Lower leg skin (tissue), 4 donors: Measurements from ENCODE around the gene CACHD1. TPM values are rescaled to one million over a fixed set of nuclear protein-coding genes. Genes with fewer than 3 reads are reported as not detected.

Experiments
- DNase-seq, 2 donors: peaks; one replicate each; pipeline ENCODE4 v3.0.0-alpha.2; 2019; ENCODE audit warnings: low spot score in 2 of 2
- H3K4me3 ChIP-seq: fragments of 200-600 bp; sonication (generic); 2 replicates; pipeline ENCODE4 v1.5.1; 2017; ENCODE audit warnings: mild to moderate bottlenecking, low read depth; ENCODE audit not compliant: poor library complexity, severe bottlenecking
- POLR2A ChIP-seq, 2 donors: fragments of 450-650 bp; IDR thresholded peaks; one replicate each; pipeline ENCODE4 v1.6.1; 2016 to 2017; ENCODE audit warnings: antibody characterized with exemption in 2 of 2, mild to moderate bottlenecking in 1 of 2, moderate library complexity in 1 of 2
- WGBS, 2 donors: methylation state at CpG; one replicate each; pipeline ENCODE4 v1.1.5; 2018; 5-methylcytosine and 5-hydroxymethylcytosine counted together
- intact Hi-C: fragments of 100-400 bp; cut with DNase I; formaldehyde crosslinking; loops from one replicate; pipeline ENCODE4 v1.15.0; 2023; ENCODE audit warnings: low total_unique reads
- total RNA-seq, 4 donors: library from RNA; depleted of rRNA; stranded (reverse); fragments of >200 nt; gene quantifications; one replicate each; pipeline ENCODE4 v1.1.0, GENCODE V29; 2016
- TF ChIP-seq, protein P1 (sequence below), 3 donors: fragments of 450-650 bp; IDR thresholded peaks; one replicate each; pipeline ENCODE4 v1.5.1; 2016; ENCODE audit warnings: antibody characterized with exemption in 3 of 3, mild to moderate bottlenecking in 3 of 3, moderate library complexity in 2 of 3

The CACHD1 gene
- total RNA-seq, 4 donors from 2014 or later, result 7.3 to 17.1 (median 10.9) TPM

DNA sequence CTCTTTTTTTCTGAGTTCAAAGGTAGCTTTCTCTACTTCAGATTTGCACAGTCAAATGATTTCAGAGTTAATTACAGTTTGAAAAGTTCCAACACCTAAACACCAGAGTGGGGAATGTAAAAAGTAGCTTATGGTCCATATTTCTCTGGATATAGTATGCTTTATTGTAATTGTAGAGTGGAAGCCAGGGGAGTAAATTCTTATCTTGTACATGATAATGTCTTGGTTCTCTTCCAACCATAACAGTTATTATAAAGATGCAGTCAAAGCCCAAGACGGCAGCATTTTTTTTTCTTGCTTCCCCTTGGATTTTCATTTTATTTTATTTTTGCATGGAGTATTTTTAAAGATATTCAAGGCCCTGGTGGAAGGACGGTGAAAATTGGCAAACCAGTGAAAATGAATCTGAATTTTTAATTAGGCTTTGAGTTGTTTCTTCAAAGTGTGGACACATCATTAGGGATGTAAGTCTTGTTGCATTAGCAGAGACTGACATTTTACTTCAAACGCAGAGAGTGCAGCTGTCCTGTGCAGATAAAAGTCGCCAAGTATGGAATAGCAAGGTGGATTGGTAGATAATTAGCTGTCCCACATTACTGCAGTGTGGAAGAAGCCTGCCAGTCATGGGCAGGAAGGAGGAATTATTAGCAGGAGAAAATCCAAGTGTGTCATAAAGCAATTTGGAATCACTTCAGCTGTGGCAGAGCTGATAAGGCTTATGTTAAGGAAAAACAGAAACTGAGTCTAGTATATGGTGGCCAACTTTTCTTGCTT, 11.3 kb downstream of the CACHD1 start:
- 47 to 48% methylated on average over 4 of the region's 4 CpGs for WGBS, 2 donors

DNA sequence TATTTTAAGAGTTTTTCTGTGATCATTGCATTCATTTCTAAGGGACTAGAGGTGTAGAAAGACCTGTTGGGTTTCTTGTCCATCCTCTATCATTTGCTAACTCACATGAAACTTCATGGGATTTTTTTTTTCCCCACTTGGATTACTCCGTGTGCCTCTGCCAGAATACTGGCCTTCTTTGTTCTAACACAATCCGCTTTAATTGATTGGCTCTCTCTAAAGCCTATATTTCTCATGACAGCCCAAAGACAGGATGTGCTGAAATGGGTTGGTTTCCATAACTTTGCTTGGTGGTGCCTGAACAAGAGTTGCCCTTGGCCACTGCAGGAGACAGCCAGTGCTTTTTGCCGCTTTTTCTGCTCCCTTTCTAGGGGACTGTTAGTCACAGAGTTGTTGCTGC, 12.2 kb downstream of the CACHD1 start:
- intact Hi-C loops, result no loop called here
- WGBS, 2 donors, result 70 to 86% methylated on average over 3 of the region's 3 CpGs
- H3K4me3 ChIP-seq, result no peak overlapping the region
- no peak for DNase-seq
- no peak for TF ChIP-seq POLR2A (IDR thresholded peaks at IDR 0.05)
- TF ChIP-seq, protein P1, sequence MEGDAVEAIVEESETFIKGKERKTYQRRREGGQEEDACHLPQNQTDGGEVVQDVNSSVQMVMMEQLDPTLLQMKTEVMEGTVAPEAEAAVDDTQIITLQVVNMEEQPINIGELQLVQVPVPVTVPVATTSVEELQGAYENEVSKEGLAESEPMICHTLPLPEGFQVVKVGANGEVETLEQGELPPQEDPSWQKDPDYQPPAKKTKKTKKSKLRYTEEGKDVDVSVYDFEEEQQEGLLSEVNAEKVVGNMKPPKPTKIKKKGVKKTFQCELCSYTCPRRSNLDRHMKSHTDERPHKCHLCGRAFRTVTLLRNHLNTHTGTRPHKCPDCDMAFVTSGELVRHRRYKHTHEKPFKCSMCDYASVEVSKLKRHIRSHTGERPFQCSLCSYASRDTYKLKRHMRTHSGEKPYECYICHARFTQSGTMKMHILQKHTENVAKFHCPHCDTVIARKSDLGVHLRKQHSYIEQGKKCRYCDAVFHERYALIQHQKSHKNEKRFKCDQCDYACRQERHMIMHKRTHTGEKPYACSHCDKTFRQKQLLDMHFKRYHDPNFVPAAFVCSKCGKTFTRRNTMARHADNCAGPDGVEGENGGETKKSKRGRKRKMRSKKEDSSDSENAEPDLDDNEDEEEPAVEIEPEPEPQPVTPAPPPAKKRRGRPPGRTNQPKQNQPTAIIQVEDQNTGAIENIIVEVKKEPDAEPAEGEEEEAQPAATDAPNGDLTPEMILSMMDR (IDR thresholded peaks at IDR 0.05), result no peak

More for the DNA sequence above, 11.3 kb downstream of the CACHD1 start:
- no peak overlapping the region for H3K4me3 ChIP-seq
- TF ChIP-seq, protein P1 (IDR thresholded peaks at IDR 0.05), result no peak
- no peak for TF ChIP-seq POLR2A (IDR thresholded peaks at IDR 0.05)
- intact Hi-C loops, result no loop called here
- DNase-seq, result no peak

DNA sequence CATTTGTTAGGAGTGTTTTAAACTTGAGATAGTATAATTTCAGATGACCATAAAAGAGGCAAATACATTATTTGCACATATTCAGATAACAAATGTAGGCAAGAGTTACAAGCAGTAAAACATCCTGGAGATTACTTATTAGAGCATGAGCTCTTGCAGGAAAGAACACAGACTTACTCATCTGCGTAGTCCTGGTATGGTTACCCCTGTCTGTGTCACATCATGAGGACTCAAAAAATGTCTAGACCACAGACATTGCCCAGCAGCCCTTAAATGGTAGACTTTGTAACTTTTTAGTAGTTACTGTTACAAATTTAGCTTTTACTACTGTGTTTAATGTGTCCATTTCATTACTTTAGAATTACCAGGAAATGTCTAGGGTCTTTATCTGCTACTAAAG, 12.8 kb downstream of the CACHD1 start:
- TF ChIP-seq, protein P1 (IDR thresholded peaks at IDR 0.05), result no peak
- TF ChIP-seq POLR2A (IDR thresholded peaks at IDR 0.05), result no peak
- DNase-seq, result no peak
- intact Hi-C loops, result no loop called here
- no peak overlapping the region for H3K4me3 ChIP-seq
- 100% methylated on average over 1 of the region's 1 CpG for WGBS, 2 donors

DNA sequence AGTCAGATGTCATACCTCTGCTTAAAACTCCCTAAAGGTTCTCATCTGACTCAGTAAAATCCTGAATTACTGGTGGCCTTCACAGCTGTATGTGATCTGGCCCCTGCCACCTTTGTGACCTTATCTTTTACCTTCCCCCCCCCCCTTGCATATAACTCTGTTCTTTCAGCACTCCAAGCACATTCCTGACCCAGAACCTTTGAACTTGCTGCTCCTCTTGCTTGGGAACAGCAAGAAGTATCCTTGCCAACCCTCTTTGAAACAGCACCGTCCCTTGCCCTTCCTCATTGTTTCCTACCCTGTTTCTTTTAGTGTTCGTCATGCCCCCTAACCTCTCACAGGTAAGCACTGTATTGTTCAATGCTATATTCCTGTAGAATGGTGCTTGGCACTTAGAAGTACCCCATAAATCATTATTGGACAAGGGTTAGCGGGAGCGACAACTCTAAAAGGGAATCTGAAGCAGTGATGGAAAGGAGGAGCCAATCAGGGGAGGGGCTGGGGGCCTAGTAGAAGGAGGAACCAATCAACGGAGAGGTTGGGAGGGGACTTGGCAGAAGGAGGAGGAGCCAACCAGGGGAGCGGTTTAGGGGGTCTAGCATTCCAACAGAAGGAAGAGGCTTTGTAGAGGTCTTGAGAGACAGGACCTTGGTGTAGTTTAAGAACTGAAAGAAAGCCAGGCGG, 13.9 kb downstream of the CACHD1 start:
- no peak overlapping the region for H3K4me3 ChIP-seq
- TF ChIP-seq, protein P1 (IDR thresholded peaks at IDR 0.05), result no peak
- TF ChIP-seq POLR2A (IDR thresholded peaks at IDR 0.05), result no peak
- intact Hi-C loops, result no loop called here
- 91 to 96% methylated on average over 7 of the region's 7 CpGs for WGBS, 2 donors
- no peak for DNase-seq

DNA sequence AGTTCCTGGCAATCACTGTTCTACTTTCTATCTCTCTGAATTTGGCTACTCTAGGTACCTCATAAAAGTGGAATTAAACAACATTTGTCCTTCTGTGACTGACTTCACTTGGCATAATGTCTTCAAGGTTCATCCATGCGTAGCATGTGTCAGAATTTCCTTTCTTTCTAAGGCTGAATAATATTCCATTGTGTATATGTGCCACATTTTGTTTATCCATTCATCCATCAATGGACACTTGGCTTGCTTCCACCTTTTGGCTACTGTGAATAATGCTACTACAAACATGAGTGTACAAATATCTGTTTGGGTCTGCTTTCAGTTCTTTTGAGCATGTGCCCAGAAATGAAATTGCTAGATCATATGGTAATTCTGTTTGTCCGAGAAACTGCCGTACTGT, 14.7 kb downstream of the CACHD1 start:
- WGBS, 2 donors, result 78 to 87% methylated on average over 3 of the region's 3 CpGs
- TF ChIP-seq, protein P1 (IDR thresholded peaks at IDR 0.05), result no peak
- no peak for TF ChIP-seq POLR2A (IDR thresholded peaks at IDR 0.05)
- intact Hi-C loops, result no loop called here
- no peak for DNase-seq
- no peak overlapping the region for H3K4me3 ChIP-seq
